GM12892 (cell line): ENCODE measurements around the gene ZBTB7B.

Experiments
- POLR2A ChIP-seq: IDR thresholded peaks from 2 replicates; pipeline ENCODE4 v1.6.1; 2011; ENCODE audit warnings: low read depth, low read length, control low read depth
- POLR2AphosphoS5 ChIP-seq: IDR thresholded peaks from 2 replicates; pipeline ENCODE4 v1.6.1; 2011; ENCODE audit warnings: low read depth, low read length, control low read depth
- TAF1 ChIP-seq: IDR thresholded peaks from 2 replicates; pipeline ENCODE4 v1.6.1; 2011; ENCODE audit warnings: low read depth, mild to moderate bottlenecking, control low read depth, low read length, borderline replicate concordance

DNA sequence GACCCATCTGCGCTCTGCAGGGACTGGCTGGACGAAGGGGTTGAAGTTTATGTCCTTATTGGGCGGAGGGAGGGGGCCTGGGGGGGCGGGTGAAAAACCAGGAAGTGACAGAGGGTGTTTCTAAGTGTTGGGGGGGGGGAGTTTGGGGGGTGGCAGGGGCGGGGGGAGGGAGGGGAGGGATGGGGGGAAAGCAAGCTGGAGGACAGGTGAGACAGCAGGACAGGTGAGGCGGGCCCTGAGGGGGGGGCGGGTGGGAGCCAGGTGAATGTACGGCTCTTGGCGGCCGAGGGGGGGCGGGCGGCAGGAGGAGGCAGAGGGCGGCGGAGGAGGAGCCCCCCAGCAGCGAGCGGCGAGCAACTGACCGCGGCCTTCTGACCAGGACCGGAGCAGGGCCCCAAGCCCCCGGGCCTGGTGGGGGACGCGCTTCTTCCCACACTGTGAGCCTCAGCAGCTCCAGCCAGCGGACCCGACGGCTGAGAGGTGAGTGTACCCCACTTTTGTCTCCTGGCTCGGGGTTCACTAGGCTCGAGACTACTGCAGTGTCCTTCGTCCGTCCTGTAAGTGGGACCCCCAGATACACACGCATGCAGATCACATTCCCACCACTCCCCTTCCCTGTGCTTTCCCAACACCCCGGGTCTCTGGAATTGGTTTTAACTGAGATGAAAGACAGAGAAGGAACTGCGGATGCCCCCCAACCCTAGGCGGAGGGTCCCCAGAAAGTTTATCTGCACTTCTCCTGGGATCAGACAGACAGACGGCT lies at the start of gene ZBTB7B:
- TF ChIP-seq POLR2A = no peak
- TF ChIP-seq TAF1 = no peak
- no peak for TF ChIP-seq POLR2AphosphoS5
